DMS153 (cell line): ENCODE results near the gene GTF2H2C.
"Not testable (repeated sequence)": the region's sequence is repeated elsewhere in the genome, so short reads cannot be mapped to it uniquely, and the experiment has no call there.

ENCODE experiments used
- DNase-seq: peaks from one replicate; lab custom pipeline; 2025; lab: John Stamatoyannopoulos, UW

GTF2H2C gene

DNA sequence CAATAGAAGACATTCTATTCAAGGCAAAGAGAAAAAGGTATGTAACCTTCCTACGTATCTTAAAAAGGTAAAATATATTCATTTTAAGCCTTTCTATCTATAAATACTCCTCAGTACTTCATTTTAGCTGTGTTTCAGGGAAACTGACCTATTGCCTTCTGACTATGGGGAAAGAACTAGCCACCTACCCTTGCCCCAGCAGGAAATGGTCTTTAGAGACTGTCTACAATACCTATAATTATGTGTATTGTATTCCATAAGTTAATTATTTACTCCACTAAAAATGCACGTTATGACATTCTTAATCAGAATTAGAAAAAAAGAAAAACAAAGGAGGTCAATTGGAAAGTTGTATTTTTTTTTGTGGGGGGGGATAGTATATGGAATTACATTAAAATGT, 6.2 kb downstream of the GTF2H2C start:
- DNase-seq: not testable (repeated sequence)

DNA sequence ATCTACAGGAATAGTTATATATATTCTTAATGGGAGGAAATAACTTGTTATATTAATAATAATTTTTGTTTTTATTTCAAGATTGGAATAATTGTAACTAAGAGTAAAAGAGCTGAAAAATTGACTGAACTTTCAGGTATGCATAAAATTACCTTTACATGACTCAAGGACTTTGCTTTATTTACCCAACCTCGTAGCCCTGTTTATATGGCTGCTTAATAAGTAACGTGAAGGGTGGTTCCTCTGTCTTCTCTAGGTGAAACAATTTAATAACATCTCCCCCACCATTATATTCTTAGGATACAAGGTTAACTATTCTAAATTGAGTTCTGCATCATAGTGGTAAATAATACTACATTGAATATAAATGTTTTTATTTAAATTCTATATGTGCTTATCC, 8.1 kb downstream of the GTF2H2C start:
- DNase-seq: not testable (repeated sequence)

DNA sequence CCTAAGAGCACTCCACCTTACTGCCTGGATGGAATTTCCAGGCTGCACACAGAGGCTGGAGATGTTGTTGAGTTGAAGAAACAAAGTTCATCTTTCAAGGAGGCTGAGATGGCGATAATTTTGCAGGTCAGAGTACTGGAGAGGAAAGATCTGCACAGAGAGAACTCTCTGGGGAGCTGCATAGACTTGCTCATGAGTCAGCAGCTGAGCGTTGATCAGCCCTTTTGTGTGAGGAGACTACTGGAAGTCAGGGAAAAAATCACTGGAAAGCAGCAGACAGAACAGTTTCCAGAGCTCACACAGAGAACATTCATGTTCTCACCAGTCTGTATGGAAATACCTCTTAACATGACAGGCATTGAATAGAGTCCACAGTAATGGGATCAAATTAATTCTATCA, 23.4 kb downstream of the GTF2H2C start:
- DNase-seq: not testable (repeated sequence)

DNA sequence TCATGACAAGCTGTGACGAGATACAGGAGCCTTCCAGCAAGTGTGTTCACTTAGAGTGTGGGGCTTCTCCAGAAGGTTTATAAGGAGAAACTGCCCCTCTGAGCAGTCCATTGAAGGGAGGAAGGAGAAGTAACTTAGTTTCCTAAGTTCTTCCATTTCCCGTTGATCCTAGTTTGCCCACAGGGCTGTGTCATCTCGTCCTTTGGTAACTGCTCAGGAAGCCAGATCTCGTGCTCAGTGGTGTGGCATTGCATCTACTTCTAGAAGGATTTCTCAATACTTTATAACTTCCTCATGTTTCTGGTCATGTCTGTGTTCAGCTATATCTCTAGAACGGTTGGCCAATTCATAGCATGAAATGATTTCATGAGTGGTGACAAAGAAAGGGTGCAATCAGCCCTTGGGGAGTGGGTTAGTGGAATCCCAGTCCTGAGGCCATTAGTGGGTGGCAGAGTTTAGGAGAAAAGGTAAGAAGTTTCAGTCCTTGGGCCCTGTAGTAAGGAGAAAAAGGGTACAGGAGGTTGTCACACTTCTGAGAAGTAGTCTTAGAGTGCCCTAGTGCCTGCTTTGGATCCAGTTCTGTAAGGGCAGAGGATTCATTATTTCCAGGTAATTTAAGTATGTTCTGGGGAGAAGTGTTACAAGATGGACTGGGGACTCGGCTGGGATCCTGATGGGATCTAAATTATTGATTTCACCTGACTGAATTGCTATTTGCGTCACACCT, 36.3 kb downstream of the GTF2H2C start:
- not testable (repeated sequence) for DNase-seq

DNA sequence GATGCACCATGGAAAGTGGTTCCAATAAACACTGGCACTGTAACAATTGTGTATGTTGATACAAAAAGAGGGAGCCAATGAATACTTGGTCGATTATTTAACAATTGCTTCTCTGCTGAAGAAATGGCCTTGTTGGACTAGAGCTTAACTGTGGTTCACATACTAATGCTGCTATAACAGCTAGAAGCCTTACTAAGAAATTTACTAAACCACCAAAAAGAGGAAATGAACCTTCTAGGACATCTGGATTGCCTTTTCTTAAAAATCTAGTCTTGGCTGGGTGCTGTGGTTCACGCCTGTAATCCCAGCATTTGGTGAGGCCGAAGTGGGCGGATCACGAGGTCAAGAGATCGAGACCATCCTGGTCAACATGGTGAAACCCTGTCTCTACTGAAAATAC, 42.0 kb downstream of the GTF2H2C start:
- DNase-seq: not testable (repeated sequence)

DNA sequence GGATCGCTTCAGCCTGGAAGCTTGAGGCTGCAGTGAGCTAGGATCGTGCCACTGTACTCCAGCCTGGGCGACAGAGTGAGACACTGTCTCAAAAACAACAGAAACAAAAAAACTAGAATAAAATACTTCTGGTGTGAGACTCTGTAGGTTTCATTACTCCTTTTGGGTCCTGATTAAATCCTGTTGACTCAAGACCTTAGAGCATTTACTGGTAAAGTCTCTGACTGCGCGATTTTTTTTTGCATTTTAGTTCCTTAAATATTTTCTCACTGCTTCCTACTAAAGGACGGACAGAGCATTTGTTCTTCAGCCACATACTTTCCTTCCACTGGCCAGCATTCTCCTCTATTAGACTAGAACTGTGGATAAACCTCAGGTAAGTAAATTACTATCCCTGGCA, 46.8 kb downstream of the GTF2H2C start:
- DNase-seq: not testable (repeated sequence)

DNA sequence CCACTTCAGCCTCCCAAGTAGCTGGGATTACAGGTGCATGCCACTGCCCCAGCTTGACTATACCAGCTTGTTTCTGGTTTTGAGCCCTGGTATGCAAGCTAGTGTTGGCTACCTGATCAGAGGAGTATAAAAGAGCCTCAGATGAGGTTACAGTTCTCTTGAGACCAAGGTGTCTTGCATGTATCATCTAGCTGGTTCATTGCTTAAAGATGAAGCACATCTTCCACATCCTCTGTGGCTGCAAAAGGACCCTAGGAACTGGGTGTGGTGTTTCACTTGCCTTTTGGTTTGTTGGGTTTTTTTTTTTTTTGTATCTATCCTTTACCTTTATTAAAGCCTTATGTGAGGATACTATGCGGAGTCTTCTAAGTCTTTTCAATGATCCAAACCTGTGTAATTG, 47.8 kb downstream of the GTF2H2C start:
- not testable (repeated sequence) for DNase-seq

DNA sequence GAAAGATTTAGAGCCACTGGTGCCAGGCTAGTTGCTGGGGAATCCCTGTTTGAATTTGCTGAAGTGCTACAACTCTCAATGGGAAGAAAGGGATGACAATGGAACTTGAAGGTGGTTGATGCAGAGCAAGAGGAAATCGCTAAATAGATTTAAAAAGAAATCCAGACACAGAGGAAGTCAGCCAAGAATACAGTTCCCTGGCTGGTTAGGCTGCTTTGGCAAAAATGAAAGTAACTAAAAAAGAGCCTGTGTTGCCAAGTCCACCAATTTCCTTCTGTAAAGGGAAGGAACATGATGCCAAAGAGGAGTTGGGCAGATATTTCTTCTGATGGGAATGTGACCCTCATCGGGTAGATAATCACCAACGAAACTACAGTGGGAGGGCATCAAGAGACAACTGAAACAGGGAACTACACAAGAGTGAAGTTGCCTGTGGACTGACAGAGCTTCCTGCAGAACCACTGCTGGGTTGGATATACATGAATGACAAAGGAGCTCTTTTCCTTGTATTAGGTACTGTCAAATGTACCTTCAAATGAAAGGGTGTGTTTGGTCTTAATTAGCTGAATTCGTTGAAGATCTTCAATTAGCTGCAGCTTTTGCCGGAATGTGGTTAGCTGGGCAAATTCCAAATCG, 49.0 kb downstream of the GTF2H2C start:
- DNase-seq: not testable (repeated sequence)

DNA sequence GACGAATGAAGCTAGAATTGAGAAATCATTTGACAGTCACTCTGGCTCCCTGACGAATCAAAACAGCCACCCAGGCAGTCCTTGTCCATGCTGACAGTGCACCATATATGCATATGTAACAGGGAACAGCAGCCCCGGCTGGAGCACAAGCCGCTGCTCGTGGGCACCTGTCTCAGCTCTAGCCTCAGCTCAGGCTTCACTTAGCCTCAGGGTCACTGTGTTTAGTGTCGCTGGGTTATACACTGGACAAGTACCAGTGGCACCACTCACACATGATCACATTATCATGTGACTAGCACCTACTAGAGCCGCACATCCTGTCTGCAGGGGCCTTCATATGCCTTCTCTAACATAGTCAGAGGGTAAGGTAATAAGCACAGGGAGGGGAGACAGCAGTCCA, 54.9 kb downstream of the GTF2H2C start:
- DNase-seq: not testable (repeated sequence)

DNA sequence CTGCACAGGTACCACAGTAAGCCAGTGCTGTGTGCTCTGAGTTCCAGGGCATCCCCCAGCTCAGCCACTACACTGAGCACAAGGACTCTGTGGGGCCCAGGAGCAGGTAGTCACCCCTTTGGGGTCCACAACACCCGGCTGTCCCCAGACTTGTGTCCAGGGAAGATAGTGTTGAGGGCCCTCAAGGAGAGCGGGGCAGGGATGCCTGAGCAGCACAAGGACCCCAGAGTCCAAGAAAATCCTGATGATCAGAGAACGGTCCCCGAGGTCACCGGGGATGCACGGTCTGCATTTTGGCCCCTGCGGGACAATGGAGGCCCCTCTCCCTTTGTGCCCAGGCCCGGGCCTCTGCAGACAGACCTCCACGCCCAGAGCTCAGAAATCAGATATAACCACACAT, 71.9 kb downstream of the GTF2H2C start:
- DNase-seq: not testable (repeated sequence)
